ENCODE results near the gene KLHL24. TPM values are rescaled to one million over a fixed set of nuclear protein-coding genes. Genes with fewer than 3 reads are reported as not detected.

KLHL24 gene
- total RNA-seq, 4 donors from 2014 or later, result 163 to 320 (median 214) TPM

GRCh38 chr3:183714622-183715021 is 79.2 kb downstream of the KLHL24 start:
- Histone ChIP-seq H3K36me3 (peaks cover 10 to 20% of the 10 kb centered on the region in 2 donors), H3K4me1 (no peaks in the 10 kb centered on the region), H3K9me3 (no peaks in the 10 kb centered on the region), H3K4me3 (replicated peaks in 1 of 3) (no peak overlapping the region), H3K27me3 (no peaks in the 10 kb centered on the region), H3K27ac (no peak overlapping the region)
- TF ChIP-seq POLR2A (IDR thresholded peaks at IDR 0.05), result no peak
- no peak for TF ChIP-seq CTCF (IDR thresholded peaks at IDR 0.05)
- DNase-seq, result no peak
- intact Hi-C loops (cut with DNase I), result no loop called here

GRCh38 chr3:183718012-183718411 is 82.6 kb downstream of the KLHL24 start:
- DNase-seq, result no peak
- 94 to 97% methylated on average over 3 of the region's 3 CpGs for WGBS, 2 donors
- Histone ChIP-seq H3K27me3 (no peaks in the 10 kb centered on the region), H3K27ac (no peak overlapping the region), H3K9me3 (no peaks in the 10 kb centered on the region), H3K4me1 (no peaks in the 10 kb centered on the region), H3K36me3 (peaks cover 18 to 27% of the 10 kb centered on the region in 2 donors), H3K4me3 (replicated peaks in 1 of 3) (no peak overlapping the region)
- intact Hi-C loops (cut with DNase I), result no loop called here
- TF ChIP-seq POLR2A (IDR thresholded peaks at IDR 0.05) (no peak), CTCF (IDR thresholded peaks at IDR 0.05) (no peak)

GRCh38 chr3:183725387-183725786 is 90.0 kb downstream of the KLHL24 start:
- Histone ChIP-seq H3K4me1 (no peaks in the 10 kb centered on the region), H3K27ac (no peak overlapping the region), H3K9me3 (no peaks in the 10 kb centered on the region), H3K27me3 (no peaks in the 10 kb centered on the region), H3K4me3 (replicated peaks in 1 of 3) (no peak overlapping the region), H3K36me3 (peaks cover 20 to 32% of the 10 kb centered on the region in 2 donors)
- DNase-seq, result no peak
- TF ChIP-seq POLR2A (IDR thresholded peaks at IDR 0.05), result no peak
- TF ChIP-seq CTCF (IDR thresholded peaks at IDR 0.05), result no peak
- 70 to 89% methylated on average over 6 of the region's 6 CpGs for WGBS, 2 donors
- intact Hi-C loops (cut with DNase I), result no loop called here

GRCh38 chr3:183728204-183728603 is 92.8 kb downstream of the KLHL24 start:
- intact Hi-C loops (cut with DNase I), result no loop called here
- H3K4me3 ChIP-seq (replicated peaks in 1 of 3), result no peak overlapping the region
- peaks cover 13 to 24% of the 10 kb centered on the region in 2 donors for H3K36me3 ChIP-seq
- H3K9me3 ChIP-seq, result no peaks in the 10 kb centered on the region
- TF ChIP-seq POLR2A (IDR thresholded peaks at IDR 0.05) (no peak), CTCF (IDR thresholded peaks at IDR 0.05) (no peak)
- WGBS, 2 donors, result 96 to 100% methylated on average over 1 of the region's 1 CpG
- no peaks in the 10 kb centered on the region for H3K27me3 ChIP-seq
- H3K4me1 ChIP-seq, result no peaks in the 10 kb centered on the region
- H3K27ac ChIP-seq, result no peak overlapping the region
- DNase-seq, result no peak

GRCh38 chr3:183730361-183730760 is 94.9 kb downstream of the KLHL24 start:
- H3K9me3 ChIP-seq, result no peaks in the 10 kb centered on the region
- H3K4me1 ChIP-seq, result no peaks in the 10 kb centered on the region
- no peak overlapping the region for H3K4me3 ChIP-seq (replicated peaks in 1 of 3)
- H3K27me3 ChIP-seq, result no peaks in the 10 kb centered on the region
- peaks cover 13 to 24% of the 10 kb centered on the region in 2 donors for H3K36me3 ChIP-seq
- H3K27ac ChIP-seq, result no peak overlapping the region
- 73 to 83% methylated on average over 2 of the region's 2 CpGs for WGBS, 2 donors
- intact Hi-C loops (cut with DNase I), result no loop called here
- no peak for DNase-seq
- TF ChIP-seq CTCF (IDR thresholded peaks at IDR 0.05), result no peak
- no peak for TF ChIP-seq POLR2A (IDR thresholded peaks at IDR 0.05)

All from thyroid gland (tissue), 4 donors.